NCI-H1105 (cell line): ENCODE measurements around the gene NDUFS6.

Source experiments
- DNase-seq: peaks from one replicate; lab custom pipeline; 2025; lab: John Stamatoyannopoulos, UW

Gene NDUFS6

DNA sequence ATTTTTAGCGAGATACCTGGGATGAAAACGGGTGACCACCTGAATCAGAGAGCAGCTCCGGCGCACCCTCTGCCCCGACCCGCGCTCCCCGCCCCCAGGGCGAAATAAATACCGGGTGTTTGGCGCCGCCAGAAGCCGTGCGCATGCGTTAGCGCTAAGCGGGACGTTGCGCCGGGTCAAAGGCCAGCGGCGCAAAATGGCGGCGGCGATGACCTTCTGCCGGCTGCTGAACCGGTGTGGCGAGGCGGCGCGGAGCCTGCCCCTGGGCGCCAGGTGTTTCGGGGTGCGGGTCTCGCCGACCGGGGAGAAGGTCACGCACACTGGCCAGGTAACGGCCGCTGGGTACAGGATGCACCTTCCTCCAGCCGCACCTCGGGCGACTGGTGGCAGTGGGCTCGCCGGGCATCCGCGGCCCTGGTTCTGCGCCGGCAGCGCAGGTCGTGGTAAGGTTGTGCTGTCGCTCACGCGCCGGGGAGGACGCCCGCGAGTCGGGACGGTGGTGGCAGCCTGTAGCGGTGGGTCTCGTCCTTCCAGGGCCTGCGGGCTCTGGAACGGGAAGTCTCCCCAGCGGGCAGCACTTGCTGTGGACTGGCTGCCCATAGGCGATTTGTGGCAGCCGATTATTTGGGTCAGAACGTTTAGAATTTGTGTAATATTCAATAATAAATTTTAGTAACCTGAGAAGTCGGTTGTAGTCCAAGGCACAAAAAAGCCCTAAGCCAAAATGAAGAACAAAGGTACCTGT, at the start of gene NDUFS6:
NDUFS6 (plus strand) TSS at position 186 of the 745 bp plus-strand sequence; CDS start at position 197, 11 bp downstream.
- DNase-seq = peak; percentile 64

DNA sequence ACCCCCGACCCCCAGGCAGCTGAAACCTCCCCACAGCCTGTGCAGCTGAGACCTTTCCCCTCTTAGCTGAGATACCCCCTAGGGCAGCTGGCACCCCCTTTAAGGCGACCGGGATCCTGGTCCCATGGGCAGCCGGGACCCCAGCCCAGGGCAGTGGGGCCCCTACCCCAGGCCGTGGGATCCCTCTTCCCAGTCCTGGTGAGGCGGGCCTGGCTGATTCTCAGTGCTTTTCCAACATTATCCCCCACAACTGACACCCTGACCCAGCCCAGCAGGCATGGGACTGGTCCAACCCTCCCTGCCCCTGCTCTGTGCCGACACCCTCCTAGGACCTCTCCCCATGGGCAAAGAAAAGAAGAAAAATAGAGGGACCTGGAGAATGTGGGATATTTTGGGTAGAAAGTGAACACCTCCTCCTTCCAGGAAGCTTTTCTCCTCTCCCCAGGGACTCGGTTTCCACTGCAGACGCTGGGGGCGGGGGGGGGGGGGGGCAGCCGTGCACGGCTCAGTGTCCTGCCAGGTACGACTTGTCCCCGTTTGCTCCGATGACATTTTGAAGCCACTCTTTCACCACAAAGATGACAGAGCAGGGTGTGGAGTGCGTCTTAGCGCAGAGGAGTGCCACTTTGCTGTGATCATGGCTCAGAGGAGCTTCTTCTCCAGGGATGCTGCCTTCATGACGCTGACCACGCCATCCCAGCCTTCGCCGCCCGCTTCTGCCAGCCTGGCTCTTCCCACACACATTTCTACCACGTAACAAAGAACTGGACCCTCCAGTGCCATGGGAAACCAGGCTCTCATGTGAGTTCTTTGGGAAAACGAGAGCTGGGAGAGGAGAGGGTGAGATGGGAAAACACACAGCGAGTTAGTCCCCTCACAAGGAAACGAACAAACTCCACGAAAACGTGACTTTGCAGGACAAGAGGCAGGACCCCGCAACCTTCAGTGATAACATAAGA, 49.1 kb upstream of the NDUFS6 start:
- no peak for DNase-seq

DNA sequence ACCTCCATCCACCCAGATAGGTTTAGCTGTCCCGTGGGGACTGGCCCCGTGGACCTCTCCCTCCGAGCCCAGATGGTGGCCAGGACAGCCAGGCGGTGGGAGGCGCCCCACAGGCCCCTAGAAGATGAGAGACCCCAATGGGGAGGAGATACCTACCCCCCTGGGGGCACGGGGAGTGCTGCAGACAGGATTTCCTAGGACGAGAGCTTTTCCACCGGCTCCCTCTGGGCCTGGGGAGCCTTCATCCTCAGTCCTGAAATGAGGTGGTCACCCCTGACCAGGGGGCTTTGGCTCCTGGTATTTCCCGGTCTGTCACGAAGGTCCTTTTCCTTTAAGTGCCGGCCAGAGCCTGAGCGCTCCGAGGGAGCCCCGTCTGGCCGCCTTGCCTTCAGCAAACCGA, 48.3 kb upstream of the NDUFS6 start:
- DNase-seq = no peak

DNA sequence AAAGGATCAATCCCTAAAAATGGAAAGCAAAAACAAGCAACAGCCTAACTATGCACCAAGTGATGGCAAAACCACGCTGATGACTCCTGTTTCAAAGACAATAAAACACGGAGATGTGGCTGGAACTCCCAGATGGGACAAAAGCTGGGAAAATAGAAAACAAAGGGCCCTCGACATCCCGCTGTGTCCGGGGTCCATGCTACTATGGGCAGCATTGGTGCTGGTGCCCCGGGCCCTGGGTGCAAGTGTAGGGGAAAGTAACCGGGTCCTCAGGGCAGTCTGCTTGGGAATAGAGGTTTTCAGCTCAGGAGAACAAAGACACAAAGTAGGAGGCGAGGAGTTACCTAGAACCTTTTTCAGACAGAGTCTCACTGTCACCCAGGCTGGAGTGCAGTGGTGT, 47.7 kb upstream of the NDUFS6 start:
- DNase-seq = no peak

DNA sequence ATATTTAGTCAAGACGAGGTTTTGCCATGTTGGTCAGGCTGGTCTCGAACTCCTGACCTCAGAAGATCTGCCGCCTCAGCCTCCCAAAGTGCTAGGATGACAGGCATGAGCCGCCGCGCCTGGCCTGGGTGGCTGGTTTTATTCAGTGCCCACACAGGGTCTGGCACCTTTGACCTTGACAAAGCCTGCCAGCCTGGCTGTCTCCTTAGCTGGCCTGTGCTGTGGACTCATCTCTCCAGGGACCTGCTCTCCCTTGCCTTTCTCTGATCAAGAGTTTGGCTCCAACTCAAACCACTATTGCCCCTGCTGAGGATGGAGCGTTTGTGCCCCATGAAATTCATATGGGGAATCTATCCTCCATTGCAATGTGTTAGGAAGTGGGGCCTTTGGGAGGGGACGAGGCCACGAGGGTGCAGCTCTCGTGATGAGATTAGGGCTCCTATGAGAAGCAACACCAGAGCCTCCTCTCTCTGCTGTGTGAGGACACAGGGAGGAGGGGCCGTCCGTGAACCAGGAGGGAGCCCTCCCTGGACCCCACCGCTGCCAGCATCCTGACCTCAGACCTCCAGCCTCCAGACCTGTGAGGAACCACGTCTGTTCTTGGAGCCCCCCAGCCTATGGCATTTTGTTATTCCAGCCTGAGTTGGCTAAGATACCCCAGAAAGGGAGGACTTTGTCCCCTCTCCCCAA, 46.5 kb upstream of the NDUFS6 start:
- no peak for DNase-seq

DNA sequence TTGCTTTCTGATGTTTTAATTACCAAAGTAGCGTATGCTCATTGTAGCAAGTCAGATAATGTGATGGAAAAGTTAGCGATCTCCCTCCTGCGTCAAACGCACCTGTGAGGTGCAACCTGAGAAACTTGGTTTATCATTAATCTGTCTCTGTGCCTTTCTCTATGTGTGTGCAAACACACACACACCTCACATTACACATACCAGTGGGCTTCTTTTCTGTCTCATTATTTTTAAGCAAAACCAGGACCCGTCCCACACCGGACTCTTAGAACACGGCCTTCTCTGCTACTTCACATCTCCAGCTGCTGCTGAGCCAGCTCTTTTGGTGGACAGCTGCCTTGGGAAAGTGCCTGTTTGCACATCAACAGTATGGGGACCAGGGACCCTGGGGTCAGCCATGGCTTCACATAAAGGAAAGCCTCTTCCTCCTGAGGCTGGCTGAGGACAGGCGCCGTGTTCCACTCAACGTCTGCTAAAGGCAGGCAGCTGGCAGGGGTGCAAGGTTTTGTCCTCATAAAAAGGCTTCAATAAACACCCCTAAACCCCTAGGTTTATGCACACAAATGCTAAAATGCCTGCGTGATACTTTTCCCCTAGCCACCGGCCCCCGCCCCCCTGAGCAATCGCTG, 45.8 kb upstream of the NDUFS6 start:
- no peak for DNase-seq

DNA sequence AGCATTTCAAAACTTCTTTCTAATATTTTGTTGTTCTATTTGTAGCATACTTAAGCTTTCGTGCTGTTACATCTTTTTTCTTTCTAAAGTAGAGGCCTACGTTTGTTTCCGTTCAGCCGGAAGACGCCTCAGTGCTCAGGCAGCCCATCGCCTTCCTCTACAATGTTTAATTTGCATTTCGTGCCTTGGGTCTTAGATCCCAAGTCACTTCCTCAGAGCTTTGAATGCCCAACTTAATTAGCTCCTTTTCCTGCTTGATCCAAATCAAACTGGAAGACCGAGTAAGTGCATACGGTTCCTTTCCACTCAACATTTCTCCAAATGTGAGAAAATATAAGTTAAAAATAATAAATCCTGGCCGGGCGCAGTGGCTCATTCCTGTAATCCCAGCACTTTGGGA, 44.7 kb upstream of the NDUFS6 start:
- DNase-seq = no peak

DNA sequence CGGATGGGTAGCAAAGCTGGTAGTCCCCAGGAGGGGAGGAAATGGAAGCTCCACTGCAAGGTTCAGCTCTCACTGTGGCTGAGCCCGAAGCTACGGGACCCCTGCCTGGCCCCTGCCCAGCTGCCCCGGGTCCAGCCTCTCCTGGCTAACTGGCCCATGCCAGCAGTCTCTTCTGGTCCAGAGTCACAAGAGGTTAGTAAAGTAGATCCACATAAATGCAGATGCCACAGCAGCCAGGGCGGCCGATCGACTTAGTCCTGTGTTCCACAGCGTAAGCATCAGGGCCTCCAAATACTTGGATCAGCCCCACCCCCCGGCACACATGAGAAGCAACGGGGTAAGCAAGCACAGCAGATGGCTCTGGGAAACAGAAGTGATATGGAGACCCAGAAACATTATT, 43.7 kb upstream of the NDUFS6 start:
- DNase-seq = no peak

DNA sequence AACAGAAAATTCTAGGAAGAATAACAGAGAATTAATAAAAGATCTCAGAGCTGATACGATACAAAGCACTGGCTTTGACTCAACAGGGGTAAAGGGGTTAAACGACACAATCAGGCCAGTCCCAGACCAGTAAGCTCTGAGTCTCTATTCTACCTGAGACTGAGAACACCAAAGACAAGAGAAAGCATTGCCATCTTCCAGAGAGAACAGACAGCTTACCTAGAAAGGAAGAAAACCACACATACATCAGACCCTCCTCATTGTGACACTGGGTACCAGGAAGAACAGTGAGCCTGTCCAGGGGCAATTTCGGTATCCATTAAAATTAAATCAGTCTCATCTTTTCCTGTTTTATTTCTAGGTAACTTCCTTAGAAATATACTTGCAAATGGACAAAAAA, 42.6 kb upstream of the NDUFS6 start:
- no peak for DNase-seq

DNA sequence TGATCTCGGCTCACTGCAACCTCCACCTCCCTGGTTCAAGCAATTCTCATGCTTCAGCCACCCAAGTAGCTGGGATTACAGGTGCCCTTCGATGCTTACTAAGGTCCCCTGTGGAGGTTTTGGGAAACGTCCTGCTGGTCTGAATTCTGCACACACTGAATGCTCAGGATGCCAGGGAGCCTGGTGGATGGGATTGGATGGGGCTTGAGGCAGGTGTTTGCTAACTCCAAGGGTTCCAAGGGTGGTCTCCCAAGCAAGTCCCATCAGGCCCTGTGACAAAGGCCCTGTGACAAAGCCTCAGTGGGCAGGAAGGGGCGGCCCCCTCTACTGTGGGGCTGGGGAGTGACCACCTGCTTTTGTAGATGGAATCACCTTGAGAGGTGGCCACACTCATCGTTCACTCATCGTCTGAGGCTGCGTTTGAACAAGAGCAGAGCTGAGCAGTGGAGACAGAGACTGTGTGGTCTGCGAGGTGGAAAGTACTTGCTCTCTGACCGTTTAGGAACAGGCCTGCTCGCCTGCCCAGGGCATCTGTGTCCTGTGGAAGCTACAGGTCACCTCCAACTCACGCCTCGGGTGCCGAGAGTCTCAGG, 41.7 kb upstream of the NDUFS6 start:
- no peak for DNase-seq

DNA sequence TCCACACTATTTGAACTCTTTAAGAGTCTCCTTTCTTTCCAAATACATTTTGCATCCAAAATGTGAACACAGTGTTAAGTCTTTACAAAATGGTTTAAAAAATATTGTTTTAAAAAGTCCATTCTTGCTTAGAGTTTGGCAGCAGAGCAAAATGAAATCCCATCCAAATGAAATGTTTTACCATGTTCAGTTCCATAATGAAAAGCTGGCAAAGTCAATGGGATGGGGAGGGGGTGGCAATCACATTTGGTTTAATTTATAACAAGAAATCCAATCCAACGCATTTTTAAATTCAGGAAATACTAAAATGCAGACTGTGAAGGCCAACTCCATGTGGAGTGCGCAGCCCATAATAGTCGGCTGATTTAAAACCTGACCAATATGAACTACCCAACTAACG, 41.0 kb upstream of the NDUFS6 start:
- DNase-seq = no peak

DNA sequence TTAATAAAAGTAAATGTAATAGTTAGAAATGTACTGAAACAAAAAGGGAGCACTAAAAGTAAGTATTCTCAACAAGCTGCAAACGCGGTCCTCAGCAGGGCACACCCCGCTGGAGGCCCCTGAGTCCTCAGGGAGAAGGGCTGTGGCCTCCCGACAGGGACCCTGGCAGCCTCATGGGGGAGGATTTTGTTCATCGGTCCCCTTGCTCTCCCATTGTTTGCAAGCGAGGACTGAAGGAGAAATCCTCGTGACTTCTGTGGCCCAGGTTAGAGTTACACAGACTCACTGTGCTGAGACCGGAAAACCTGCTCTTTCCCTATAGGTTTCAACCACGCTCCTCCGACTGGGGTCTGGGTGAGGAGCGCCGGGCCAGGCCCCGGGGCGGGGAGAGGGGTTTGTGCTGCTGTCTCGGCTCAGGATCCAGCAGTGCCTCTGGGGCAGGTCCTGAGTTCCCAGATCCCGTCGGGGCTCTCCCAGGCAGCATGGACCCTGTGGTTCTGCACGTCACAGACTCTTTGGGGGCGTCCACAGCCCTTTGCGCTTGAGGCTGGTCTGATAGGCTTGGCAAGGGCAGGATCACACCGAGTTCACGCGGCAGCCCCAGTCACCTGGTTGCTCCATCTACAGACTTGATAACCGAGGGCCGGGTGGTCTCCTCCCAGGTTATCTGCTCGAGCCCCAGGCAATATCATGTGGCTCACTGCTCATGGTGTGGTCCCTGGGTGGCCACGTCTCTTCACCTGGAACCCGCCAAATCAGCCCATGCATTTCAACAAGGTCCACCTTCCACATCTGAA, 40.4 kb upstream of the NDUFS6 start:
- no peak for DNase-seq

DNA sequence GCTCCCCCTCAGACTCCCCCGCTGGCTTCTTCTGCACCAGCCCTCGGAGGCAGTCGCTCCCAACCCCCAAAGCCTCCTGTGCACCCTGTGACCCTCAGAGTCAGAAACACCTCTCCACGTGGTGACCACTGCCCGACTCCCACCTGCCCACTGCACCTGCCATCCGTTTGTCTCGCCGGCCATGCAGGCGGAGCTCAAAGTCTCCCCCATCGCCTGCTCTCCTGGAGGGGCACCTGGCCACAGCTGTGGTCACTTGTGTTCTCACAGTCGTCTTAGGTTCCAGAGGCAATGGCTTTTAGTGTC, 39.8 kb upstream of the NDUFS6 start:
- no peak for DNase-seq

DNA sequence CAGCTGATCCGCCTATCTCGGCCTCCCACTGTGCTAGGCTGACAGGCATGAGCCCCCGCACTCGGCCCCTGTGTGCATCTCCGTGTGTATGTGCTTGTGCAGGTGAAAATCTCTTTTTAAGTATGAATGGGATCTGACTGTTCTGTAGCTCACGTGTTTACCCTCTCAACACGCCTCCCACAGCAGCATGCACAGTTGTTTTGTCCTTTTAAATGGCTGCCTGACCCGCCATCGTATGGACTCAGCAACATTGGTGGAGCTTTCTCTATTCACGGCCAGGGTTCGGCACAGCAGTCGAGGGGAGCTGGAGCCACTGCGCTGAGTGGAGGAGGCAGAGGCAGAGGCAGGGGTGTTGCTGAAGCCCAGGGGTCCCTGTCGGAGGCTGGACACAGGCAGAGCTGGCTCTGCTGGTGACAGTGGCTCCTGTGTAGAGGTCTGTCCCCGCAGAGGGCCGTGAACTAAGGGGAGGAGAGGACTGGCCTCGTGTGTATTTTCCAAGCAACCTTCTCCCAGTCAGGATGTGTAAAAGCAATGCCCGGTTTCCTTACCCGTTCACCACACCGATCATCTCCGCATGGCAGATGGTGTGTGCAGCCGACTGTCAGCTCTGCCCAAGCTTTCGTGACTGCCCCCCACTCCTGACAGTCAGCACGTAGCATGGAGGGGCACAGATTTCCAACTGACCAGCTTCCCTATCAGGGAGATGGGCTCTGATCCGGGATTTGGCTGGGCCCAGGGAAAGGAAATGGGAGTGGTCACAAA, 38.9 kb upstream of the NDUFS6 start:
- no peak for DNase-seq

DNA sequence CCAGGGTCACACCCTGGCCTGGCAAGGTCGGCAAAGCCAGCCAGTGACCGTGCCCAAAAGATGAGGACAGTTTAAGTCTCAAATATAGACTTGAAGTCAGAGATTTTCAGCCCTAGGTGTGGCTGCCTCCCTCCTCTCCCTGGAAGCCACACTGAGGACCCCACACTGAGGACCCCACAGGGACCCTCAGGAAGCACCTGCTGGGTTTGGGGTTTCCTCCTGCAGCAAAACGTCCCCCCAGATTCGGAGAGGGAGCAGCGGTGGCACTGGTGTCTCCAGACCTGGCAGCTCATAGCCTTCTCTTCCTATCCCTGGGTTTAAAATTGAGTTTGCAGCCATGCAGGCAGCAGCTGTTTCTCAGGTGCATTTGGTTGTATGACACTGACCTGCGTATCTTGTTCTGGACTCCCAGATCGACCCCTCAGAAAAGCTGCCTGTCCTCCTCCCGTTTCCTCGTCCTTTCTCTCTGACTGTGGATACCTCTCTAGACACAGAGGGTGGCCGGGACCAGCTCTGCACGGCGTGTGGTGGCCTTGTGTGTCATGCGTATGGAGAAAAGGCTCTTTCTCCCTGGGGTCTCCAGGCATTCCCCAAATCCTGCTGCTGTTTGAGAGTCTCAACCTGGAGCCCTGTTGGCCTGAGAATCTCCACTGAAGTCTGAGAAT, 38.2 kb upstream of the NDUFS6 start:
- no peak for DNase-seq

DNA sequence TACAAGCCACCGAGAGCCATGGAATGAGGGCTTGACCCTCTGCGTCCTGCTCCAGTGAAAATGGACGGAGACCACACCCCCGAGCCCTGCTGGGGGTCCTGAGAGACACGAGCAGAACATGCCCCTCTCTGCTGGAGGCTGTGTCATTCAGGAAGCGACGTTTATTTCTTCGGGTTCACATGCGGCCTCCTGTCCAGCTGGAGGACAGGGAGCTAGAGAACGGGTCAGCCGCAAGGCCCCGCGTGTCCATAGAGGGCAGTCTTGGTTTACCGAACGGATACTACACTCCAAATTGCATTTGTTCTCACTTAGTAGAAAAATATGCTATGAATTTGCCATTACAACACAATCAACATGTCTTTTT, 37.7 kb upstream of the NDUFS6 start:
- DNase-seq = no peak

DNA sequence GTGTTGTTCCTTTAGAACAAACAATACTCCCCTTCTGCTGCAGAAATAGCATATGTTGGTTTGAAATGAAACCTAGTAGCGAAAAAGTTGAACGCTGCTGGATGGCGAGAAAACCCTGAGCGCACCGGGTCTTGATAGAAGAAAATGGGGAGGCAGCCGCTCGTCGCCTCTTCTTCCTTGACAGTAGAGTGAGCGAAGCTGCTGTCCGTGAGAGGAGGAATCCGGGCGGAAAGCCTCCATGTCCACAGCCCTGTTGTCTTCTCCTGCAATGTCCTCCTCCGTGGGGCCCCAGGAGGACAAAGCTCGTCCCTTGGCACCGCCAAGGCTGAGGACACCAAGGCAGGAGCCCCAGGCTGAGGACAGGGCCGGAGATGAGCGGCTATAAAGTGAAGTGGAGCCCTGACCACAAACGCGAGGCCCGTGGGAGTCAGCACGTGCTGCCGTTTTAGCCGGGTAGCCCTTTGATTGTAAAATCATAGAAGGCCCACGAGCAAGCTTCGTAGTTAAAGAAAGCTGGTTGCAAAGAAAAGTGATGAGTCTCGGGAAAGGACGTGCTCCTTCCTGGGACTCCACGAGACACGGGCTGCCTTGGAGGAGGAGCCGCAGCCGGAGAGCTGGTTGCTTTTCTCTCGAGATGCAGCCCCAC, 37.1 kb upstream of the NDUFS6 start:
- no peak for DNase-seq

DNA sequence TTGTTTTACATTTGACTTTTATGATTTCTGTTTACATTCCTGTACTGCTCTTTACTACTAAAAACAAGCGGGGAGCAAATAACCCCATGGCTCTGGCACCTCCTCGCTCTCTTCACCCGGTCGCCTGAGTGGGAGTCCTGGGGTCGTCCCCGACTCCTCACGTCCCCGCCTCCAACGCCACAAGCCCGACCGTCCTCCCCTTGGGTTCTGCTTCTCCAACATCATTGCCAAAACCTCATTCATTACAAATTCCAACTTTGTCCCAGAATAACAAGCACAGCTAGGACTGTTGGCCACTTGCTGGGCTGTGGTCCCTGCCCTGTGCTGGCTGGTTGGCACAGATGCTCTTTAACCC, 36.6 kb upstream of the NDUFS6 start:
- DNase-seq = no peak

DNA sequence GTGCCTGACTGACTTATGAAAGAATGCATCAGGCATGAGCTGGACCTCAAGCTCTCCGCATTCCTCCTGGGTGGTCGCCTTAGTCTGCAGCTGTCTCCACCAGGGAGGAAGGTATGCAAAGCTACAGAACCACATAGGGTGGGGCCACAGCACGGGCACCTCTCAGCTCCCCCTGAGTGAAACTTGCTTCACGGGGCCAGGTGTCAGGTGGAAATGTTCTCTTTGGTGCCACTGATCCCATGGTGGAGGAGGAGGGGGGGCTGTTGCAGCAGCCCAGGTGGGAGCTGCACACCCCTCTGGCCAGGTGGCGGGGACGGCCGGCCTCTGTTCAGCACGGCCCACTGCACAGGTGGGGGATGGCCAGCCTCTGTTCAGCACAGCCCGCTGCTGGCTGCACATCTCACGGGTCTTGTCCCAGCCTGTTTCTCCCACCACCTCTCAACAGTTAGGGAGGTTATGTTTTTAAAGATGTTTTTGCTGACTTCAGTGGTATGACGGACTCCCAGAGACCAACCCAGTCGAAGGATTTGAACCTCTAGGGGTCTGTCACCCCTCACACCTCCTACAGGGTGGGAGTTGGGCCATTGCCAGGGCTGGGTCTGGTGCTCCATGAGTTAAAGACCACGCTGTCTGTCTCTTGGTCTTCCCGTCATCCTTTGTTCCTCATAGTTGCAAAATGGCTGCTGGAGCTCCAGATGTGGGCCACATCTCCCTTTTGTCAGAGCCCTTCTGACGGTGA, 35.9 kb upstream of the NDUFS6 start:
- DNase-seq = no peak
